Activated CD4-positive, alpha-beta T cell treated with anti-CD3 and anti-CD28 coated beads, Interleukin-2, amount 10 ng/mL, durations not matched to agents 7 days and 5 days (primary cell): ENCODE measurements around the gene CNKSR1. TPM values are rescaled to one million over a fixed set of nuclear protein-coding genes. Genes with fewer than 3 reads are reported as not detected.

Experiments used
- CTCF ChIA-PET: fragments of 350-600 bp; sonication (Branson Sonifier 250); formaldehyde crosslinking; loops from one replicate; lab custom pipeline; 2021; ENCODE audit warnings: antibody characterized with exemption; lab: Charles Lee
- POLR2A ChIA-PET: fragments of 350-600 bp; sonication (Branson Sonifier 250); formaldehyde crosslinking; loops from one replicate; lab custom pipeline; 2021; ENCODE audit warnings: antibody characterized with exemption; lab: Charles Lee
- DNase-seq: peaks from one replicate; pipeline ENCODE4 v3.0.0-alpha.2; 2020
- H3K27ac Mint-ChIP-seq: one replicate; pipeline ENCODE4 v1.8.0; 2021; ENCODE audit warnings: mild to moderate bottlenecking, moderate library complexity, mixed read lengths
- H3K27me3 Mint-ChIP-seq: one replicate; pipeline ENCODE4 v1.8.0; 2021; ENCODE audit warnings: mixed read lengths
- H3K36me3 Mint-ChIP-seq: one replicate; pipeline ENCODE4 v1.8.0; 2021; ENCODE audit warnings: low read depth, mixed read lengths
- H3K4me1 Mint-ChIP-seq: one replicate; pipeline ENCODE4 v1.8.0; 2021; ENCODE audit warnings: mixed read lengths
- H3K4me3 Mint-ChIP-seq: one replicate; pipeline ENCODE4 v1.8.0; 2021; ENCODE audit warnings: mild to moderate bottlenecking, moderate library complexity, mixed read lengths
- H3K9me3 Mint-ChIP-seq: one replicate; pipeline ENCODE4 v1.8.0; 2021; ENCODE audit warnings: mixed read lengths
- total RNA-seq, 2 experiments: library from RNA; stranded (reverse); gene quantifications; one replicate each; pipeline ENCODE4 v1.2.3, GENCODE V29; 2021

The CNKSR1 gene
- total RNA-seq, 2 experiments from 2014 or later = 6.4 to 7.5 TPM

- Mint-ChIP-seq H3K4me3 (peak overlapping the region; percentile 50), H3K27me3 (peaks cover 44% of the 10 kb centered on the region), H3K4me1 (peaks cover 29% of the 10 kb centered on the region), H3K27ac (no peak overlapping the region), H3K36me3 (no peaks in the 10 kb centered on the region), H3K9me3 (no peaks in the 10 kb centered on the region)
- CTCF ChIA-PET = interaction anchor here (0.8 to 1.2 kb wide), 4 partner anchors 8 to 132 kb away, joined by 3 to 5 read pairs (median 3); partner anchors contain the start of gene ZNF593
- no peak for DNase-seq
- POLR2A ChIA-PET = no interaction called here
Measured at GRCh38 chr1:26162220-26162709, 15.0 kb upstream of the CNKSR1 start.

- Mint-ChIP-seq H3K4me3 (no peak overlapping the region), H3K27ac (no peak overlapping the region), H3K4me1 (peaks cover 32% of the 10 kb centered on the region), H3K27me3 (peaks cover 43% of the 10 kb centered on the region), H3K36me3 (no peaks in the 10 kb centered on the region), H3K9me3 (no peaks in the 10 kb centered on the region)
- no peak for DNase-seq
- ChIA-PET CTCF (interaction anchor here (1.2 kb wide), 1 partner anchor 18 kb away, joined by 5 read pairs; no protein-coding TSS in a partner anchor), POLR2A (no interaction called here)
Measured at GRCh38 chr1:26163684-26164035, 13.6 kb upstream of the CNKSR1 start.

GRCh38 chr1:26164036-26164860 is 13.0 kb upstream of the CNKSR1 start:
- POLR2A ChIA-PET = no interaction called here
- Mint-ChIP-seq H3K4me1 (peaks cover 33% of the 10 kb centered on the region), H3K9me3 (no peaks in the 10 kb centered on the region), H3K27ac (no peak overlapping the region), H3K4me3 (peak overlapping the region; percentile 51), H3K27me3 (peaks cover 39% of the 10 kb centered on the region), H3K36me3 (no peaks in the 10 kb centered on the region)
- CTCF ChIA-PET = interaction anchor here (1.2 kb wide), 1 partner anchor 19 kb away, joined by 5 read pairs; no protein-coding TSS in a partner anchor
- DNase-seq = peak; percentile 50

- peaks cover 34% of the 10 kb centered on the region for H3K4me1 Mint-ChIP-seq
- H3K27me3 Mint-ChIP-seq = peaks cover 33% of the 10 kb centered on the region
- peak overlapping the region; percentile 51 for H3K4me3 Mint-ChIP-seq
- H3K9me3 Mint-ChIP-seq = no peaks in the 10 kb centered on the region
- CTCF ChIA-PET = interaction anchor here (1.0 kb wide), 1 partner anchor 95 kb away, joined by 3 read pairs; no protein-coding TSS in a partner anchor
- H3K27ac Mint-ChIP-seq = no peak overlapping the region
- H3K36me3 Mint-ChIP-seq = no peaks in the 10 kb centered on the region
- no peak for DNase-seq
- POLR2A ChIA-PET = no interaction called here
Measured at GRCh38 chr1:26164861-26165842, 12.1 kb upstream of the CNKSR1 start.

- H3K9me3 Mint-ChIP-seq = no peaks in the 10 kb centered on the region
- DNase-seq = no peak
- H3K4me3 Mint-ChIP-seq = no peak overlapping the region
- POLR2A ChIA-PET = no interaction called here
- CTCF ChIA-PET = interaction anchor here (0.6 to 1.5 kb wide), 3 partner anchors 45 to 250 kb away, joined by 3 to 4 read pairs (median 3); partner anchors contain the start of gene CEP85
- peaks cover 47% of the 10 kb centered on the region for H3K4me1 Mint-ChIP-seq
- H3K27me3 Mint-ChIP-seq = peaks cover 27% of the 10 kb centered on the region
- H3K27ac Mint-ChIP-seq = no peak overlapping the region
- peaks cover 2% of the 10 kb centered on the region for H3K36me3 Mint-ChIP-seq
Measured at GRCh38 chr1:26166719-26167281, 10.5 kb upstream of the CNKSR1 start.

- H3K27ac Mint-ChIP-seq = peak within 1 kb of the TSS; percentile 88
- POLR2A ChIA-PET = interaction anchor here (0.9 kb wide), 1 partner anchor 66 kb away, joined by 3 read pairs; no protein-coding TSS in a partner anchor
Measured at GRCh38 chr1:26168410-26169197, 8.7 kb upstream of the CNKSR1 start, which contains the start of gene C1orf232. C1orf232 (minus strand) TSS chr1:26168963; CDS start chr1:26168499, 464 bp downstream.

GRCh38 chr1:26169198-26169554 is 8.1 kb upstream of the CNKSR1 start:
- no peaks in the 10 kb centered on the region for H3K9me3 Mint-ChIP-seq
- peaks cover 2% of the 10 kb centered on the region for H3K36me3 Mint-ChIP-seq
- H3K4me1 Mint-ChIP-seq = peaks cover 38% of the 10 kb centered on the region
- peak overlapping the region; percentile 82 for H3K4me3 Mint-ChIP-seq
- ChIA-PET CTCF (interaction anchor here (0.6 to 3.5 kb wide), 47 partner anchors 8 to 1146 kb away, joined by 3 to 20 read pairs (median 5); partner anchors contain the start of genes CATSPER4, CEP85, DHDDS and FAM110D), POLR2A (interaction anchor here (0.9 to 1.6 kb wide), 2 partner anchors 23 to 66 kb away, joined by 3 to 5 read pairs; no protein-coding TSS in a partner anchor)
- DNase-seq = no peak
- H3K27me3 Mint-ChIP-seq = peaks cover 13% of the 10 kb centered on the region
- H3K27ac Mint-ChIP-seq = peak overlapping the region; percentile 81

More at GRCh38 chr1:26168410-26169197, 8.7 kb upstream of the CNKSR1 start, which contains the start of gene C1orf232:
- CTCF ChIA-PET = interaction anchor here (0.7 to 3.5 kb wide), 13 partner anchors 10 to 273 kb away, joined by 3 to 20 read pairs (median 5); partner anchors contain the start of genes CEP85, DHDDS, FAM110D and PDIK1L
- Mint-ChIP-seq H3K4me3 (peak within 1 kb of the TSS; percentile 82), H3K36me3 (peaks cover 2% of the 10 kb centered on the region), H3K9me3 (no peaks in the 10 kb centered on the region), H3K27me3 (peaks cover 16% of the 10 kb centered on the region), H3K4me1 (peaks cover 42% of the 10 kb centered on the region)
- no peak for DNase-seq

- Mint-ChIP-seq H3K4me3 (peak within 1 kb of the TSS; percentile 82), H3K27me3 (peaks cover 10% of the 10 kb centered on the region), H3K27ac (peak within 1 kb of the TSS; percentile 88), H3K36me3 (peaks cover 2% of the 10 kb centered on the region), H3K9me3 (no peaks in the 10 kb centered on the region), H3K4me1 (peaks cover 34% of the 10 kb centered on the region)
- DNase-seq = peak; percentile 84
- ChIA-PET CTCF (interaction anchor here (0.6 to 3.5 kb wide), 56 partner anchors 8 to 1147 kb away, joined by 3 to 20 read pairs (median 5); partner anchors contain the start of genes CATSPER4, CEP85, DHDDS and FAM110D), POLR2A (interaction anchor here (0.9 to 1.6 kb wide), 2 partner anchors 22 to 65 kb away, joined by 3 to 5 read pairs; no protein-coding TSS in a partner anchor)
Measured at GRCh38 chr1:26169669-26170471, 7.4 kb upstream of the CNKSR1 start, which contains the start of gene ZNF593. ZNF593 (plus strand) TSS chr1:26169908; CDS start chr1:26169984, 76 bp downstream.

- CTCF ChIA-PET = interaction anchor here (0.6 to 3.5 kb wide), 34 partner anchors 8 to 194 kb away, joined by 3 to 20 read pairs (median 6); partner anchors contain the start of genes CATSPER4, CEP85, FAM110D and SH3BGRL3
- DNase-seq = no peak
- Mint-ChIP-seq H3K27ac (peak overlapping the region; percentile 88), H3K27me3 (peaks cover 8% of the 10 kb centered on the region), H3K4me1 (peaks cover 28% of the 10 kb centered on the region), H3K9me3 (no peaks in the 10 kb centered on the region), H3K36me3 (peaks cover 2% of the 10 kb centered on the region), H3K4me3 (peak overlapping the region; percentile 82)
- POLR2A ChIA-PET = interaction anchor here (1.6 kb wide), 1 partner anchor 21 kb away, joined by 5 read pairs; no protein-coding TSS in a partner anchor
Measured at GRCh38 chr1:26170472-26170821, 6.8 kb upstream of the CNKSR1 start.
